Stimulated activated CD4-positive, alpha-beta T cell treated with anti-CD3 and anti-CD28 coated beads, Interleukin-1b, Interleukin-23, amount 100 ng/mL, for 1 hour (primary cell): Measurements from ENCODE around the gene ALDH1L1.
"Not testable (repeated sequence)": the region's sequence is repeated elsewhere in the genome, so short reads cannot be mapped to it uniquely, and the experiment has no call there.

Experiments
- DNase-seq, 2 donors: peaks; one replicate each; pipeline ENCODE4 v3.0.0-alpha.2; 2020; ENCODE audit warnings: low read depth in 2 of 2

Gene ALDH1L1

GRCh38 chr3:126106336-126107202 is 73.8 kb downstream of the ALDH1L1 start:
- DNase-seq = no peak

DNA sequence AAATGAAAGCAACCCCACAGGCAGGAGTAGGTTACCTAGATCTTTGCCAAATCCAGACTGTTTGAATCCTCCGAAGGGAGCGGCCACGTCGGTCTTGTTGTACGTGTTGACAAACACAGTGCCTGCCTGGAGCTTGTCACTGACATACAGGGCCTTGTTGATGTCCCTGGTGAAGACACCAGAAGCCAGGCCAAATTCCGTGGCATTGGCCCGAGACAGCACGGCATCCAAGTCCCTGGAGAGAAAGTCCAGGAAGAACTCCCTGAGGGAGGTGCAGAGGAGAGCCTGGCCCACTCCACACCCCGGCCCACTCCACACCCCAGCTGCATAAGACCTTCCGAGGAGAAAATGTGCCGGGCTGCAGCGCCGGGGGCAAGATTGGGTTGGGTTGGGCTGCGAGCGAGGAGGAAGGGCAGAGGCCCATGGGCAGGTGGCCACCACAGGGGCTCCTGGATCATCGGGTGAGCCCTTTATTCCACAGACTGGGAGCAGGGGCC is 74.6 kb downstream of the ALDH1L1 start:
- DNase-seq = no peak

GRCh38 chr3:126104742-126105605 is 75.4 kb downstream of the ALDH1L1 start:
- DNase-seq = no peak

DNA sequence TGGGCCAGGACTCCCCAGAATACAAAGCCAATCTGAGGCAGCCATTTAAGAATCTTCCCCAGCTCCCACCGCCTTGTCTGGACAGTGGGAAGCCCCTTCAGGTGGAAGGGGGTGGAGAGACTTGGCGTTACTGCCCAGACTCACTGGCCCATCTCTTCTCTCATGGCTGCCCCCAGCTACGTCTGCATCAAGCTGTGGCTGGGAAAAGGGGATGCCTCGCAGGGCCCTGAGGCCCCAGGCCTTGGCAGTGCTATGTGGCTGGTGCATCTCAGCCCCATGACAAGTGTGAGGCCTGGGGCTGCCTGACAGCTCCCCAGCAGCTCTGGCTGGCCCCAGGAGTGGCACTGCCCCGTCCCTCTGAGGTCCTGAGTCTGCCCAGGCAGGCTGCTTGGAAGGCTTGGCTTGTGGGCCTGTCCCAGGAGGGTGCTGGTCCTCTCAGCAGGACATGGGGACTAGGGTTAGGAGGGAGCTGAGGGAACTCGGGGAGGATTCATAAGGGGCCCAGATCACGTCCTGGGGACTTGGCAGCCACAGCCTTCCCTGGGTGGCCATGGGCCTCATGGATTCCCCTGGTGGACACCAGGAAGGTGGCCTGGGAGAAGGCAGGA is 76.3 kb downstream of the ALDH1L1 start:
- DNase-seq = no peak

DNA sequence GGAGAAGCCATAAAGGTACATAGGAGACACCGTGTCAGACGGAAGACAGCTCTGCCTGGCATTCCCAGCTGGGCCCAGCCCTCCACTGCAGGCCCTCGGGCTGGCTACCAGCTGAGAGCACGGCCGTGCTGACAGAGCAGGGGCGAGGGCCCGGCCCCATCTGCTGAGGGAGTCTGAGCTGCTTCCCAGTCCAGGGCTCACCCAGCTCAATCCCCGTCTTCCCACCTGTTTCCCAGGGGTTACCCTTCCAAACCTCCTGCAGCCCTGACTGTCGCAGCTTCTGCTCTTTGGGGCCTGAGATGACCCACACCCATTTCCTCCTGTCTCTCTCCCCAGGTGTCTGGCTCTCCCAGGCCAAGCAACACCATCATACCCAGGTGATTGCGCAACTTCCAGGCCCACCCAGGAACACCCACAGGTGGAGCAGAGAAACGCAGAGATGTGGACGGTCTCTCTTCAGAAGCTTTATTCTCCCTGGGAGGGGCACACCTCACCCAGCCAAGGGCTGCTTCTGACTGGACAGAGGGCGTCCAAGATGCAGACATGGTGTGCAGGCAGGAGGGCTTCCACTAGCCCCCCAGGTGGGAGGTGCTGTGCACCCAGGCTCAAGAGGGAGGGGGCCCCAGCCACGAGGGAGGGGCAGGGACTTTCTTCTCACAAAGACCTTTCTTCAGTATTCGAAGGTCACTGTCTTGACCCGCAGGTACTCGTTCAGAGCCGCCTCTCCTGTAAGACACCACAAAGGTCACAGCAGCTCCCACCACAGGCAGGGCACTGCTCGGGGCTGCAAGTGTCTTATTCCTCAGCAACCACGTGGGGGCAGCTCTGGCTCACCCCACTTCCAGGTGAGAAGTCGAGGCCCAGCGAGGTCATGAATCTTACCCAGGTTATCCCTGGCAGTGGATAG is 77.0 kb downstream of the ALDH1L1 start:
- no peak for DNase-seq

GRCh38 chr3:126102530-126102951 is 77.8 kb downstream of the ALDH1L1 start:
- DNase-seq = no peak

DNA sequence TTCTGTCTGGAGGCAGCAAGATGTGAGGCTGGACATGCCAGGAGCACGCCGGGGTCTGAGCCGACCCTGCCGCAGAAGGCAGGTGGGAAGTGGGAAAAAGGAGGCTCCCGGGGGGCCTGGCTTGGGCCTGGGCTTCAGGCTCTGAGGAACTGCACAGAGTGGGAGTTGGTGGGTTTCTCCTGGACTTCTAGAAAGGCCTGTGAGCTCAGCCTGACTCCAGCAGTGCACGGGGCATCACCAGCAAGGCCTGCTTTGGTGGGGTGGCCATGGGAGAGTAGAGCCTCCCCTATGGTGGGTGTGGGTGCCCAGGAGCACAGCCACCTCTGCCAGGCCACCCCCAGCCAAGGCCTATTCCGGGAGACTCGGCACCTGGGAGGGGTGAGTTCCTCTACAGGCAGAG is 78.4 kb downstream of the ALDH1L1 start:
- no peak for DNase-seq

GRCh38 chr3:126101521-126101982 is 78.8 kb downstream of the ALDH1L1 start:
- no peak for DNase-seq

GRCh38 chr3:126100634-126101301 is 79.6 kb downstream of the ALDH1L1 start:
- no peak for DNase-seq

DNA sequence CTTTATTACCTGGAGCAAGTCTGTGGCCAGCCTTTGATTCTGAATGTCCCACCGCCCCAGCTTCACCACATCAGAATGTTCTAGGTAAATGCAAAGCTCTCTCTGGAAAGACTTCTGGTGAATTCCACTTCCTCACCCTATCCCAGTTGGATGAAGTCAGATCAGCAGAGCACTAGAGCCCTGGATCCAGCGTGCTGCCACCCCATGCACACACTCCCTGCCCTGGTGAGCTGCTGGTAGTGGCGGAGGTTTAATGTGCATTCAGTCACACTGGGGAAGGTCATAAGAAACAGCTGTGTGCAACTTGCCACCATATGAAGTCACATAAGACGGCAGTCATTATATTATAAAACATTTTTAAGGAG is 80.1 kb downstream of the ALDH1L1 start:
- DNase-seq = no peak

- no peak for DNase-seq
These were observed 82.0 kb downstream of the ALDH1L1 start for GRCh38 chr3:126098391-126098858.

- DNase-seq = no peak
These were observed 82.6 kb downstream of the ALDH1L1 start for GRCh38 chr3:126097801-126098200.

- DNase-seq = not testable (repeated sequence)
These were observed 84.1 kb downstream of the ALDH1L1 start for GRCh38 chr3:126096274-126096673.

DNA sequence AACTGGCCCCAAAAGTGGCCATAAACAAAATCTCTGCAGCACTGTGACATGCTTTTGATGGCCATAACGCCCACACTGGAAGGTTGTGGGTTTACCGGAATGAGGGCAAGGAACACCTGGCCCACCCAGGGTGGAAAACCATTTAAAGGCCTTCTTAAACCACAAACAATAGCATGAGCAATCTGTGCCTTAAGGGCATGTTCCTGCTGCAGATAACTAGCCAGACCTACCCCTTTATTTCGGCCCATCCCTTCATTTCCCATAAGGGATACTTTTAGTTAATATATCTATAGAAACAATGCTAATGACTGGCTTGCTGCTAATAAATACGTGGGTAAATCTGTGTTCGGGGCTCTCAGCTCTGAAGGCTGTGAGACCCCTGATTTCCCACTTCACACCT is 88.3 kb downstream of the ALDH1L1 start:
- DNase-seq = not testable (repeated sequence)

DNA sequence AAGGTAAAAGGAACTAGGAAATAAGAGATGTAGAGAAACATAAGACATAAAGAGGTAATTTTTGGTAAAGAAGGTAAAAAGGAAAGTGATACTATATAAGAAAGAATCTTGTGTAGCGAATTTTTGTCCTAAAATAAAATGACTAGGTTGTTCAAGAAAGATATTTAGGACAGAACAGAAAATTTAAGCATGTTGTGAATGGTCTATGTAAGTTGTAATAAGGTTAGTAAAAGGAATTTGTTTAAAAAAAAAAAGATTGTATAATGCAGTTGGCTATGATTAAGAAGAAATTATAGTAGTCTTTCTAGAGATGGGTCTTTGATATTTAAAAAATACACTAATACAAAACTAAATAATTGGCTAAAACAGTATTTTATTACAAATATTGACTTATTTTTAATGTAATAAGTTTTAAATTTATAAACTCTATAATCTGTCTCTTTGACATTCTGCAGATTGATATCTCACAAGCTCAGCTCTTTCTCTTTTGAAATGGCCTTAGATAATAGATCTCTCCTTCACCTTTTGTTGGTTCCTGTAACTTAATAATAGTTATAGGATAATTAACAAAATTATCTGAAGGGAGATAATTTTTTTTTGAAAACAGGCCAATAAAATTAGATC is 92.7 kb downstream of the ALDH1L1 start:
- DNase-seq = no peak

DNA sequence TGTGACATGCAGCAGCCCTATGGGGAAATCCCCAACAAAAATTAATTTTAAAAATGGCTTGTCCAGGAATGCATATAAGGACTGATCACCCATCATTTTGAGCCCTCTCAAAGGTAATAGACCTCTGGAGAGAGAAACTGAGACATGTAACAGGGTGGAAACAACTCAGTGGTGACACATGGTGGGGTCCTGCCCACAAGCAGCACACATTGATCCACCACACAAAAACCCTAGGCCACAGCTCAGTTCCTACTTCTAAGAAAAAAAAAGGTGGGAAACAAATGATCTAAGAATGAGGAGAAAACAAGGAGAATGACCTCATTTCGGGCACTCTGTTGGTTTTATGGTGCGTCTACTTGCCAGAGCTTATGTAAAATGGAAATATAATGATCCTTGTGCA is 94.5 kb downstream of the ALDH1L1 start:
- no peak for DNase-seq

DNA sequence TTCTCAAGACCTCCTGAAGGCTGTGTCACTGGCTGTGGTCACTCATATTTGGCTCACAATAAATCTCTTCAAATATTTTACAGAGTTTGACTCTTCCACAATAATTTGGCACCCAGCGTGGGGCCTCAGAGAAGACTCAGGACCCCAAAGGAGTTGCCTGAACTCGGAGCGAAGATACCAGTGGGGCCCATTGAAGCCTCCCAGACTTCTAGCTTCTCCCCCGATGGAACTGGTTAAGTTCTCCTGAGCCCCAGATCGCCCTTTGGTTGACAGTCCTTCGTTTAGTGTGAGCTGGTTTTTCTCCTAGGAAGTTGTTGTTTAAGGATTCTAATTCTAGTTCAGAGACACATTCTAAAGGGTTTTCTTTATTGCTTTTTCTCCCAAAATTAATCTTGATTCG is 95.1 kb downstream of the ALDH1L1 start:
- DNase-seq = no peak

DNA sequence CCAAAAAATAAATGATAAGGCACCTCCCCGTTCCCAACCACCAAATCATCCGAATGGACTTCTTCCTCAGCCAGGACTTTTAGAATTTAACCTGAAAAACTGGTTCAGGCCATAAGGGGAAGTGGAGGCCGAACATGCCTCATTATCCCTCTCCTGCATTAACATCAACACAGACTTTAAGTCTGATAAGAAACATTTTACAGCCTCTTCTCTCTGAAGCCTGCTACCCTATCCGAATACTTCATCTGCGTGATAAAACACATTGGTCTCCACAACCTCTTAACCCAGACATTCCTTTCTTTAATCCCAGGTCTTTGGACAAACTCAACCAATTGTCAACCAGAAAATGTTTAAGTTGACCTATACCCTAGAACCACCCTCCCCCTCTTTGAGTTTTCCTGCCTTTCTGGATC is 95.6 kb downstream of the ALDH1L1 start:
- no peak for DNase-seq

DNA sequence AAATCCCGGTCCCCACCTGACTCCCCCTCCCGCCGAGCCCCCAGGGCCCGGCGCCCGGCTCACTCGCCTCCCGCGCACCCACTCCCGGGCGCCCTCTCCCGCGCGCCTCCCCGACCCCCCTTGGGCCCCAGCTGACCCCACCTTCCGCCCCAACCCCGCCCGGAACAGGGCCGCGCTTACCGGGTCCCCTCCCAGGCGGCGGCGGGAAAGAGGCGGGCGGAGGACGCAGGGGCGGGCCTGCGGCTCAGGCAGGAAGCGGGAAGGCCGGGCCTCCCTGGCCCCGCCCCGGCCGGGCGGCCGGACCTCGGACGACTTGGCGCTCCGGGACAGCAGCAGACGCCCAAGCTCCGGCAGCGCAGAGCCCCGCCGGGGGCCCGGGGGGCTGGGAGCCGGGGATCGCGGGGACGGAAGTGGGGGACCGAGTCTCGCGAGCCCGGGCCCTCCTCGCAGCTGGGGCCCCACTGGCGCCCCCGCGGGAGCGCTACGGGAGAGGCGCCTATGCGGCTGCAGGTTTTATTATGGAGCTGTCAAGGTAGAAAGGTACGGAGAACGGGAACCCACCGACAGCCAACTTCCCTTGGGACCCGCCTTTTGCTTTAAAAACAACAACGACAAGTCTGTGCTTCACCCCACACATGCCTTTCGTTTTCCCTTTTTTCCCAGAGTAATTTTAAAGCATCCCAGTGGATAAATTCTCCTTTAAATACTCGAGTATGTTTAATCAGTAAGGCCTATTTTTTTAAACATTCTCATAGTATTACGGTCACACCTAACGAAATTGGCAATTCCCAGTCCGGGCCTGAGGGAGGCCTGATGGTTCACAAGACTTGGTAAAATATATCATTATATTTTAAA is 96.2 kb downstream of the ALDH1L1 start, which contains the start of gene SLC41A3:
Gene SLC41A3, minus strand, starts transcription at position 212 of the 855 bp plus-strand sequence. CDS start 15,905 bp downstream, outside the sequence.
- DNase-seq = peak; percentile 47 to 79
